Measurements from ENCODE around the gene TRIM54. TPM values are rescaled to one million over a fixed set of nuclear protein-coding genes. Genes with fewer than 3 reads are reported as not detected.
"Not testable (repeated sequence)": the region's sequence is repeated elsewhere in the genome, so short reads cannot be mapped to it uniquely, and the experiment has no call there.

TRIM54 gene
- total RNA-seq, 1 donor from 2014 or later, result not detected

- no peaks in the 10 kb centered on the region for H3K9me3 Mint-ChIP-seq (ENCODE audit: unreplicated experiment)
- H3K4me3 Mint-ChIP-seq (ENCODE audit: unreplicated experiment), result no peak overlapping the region
- no peak for TF ChIP-seq CTCF (IDR thresholded peaks at IDR 0.05; ENCODE audit: unreplicated experiment)
- DNase-seq (ENCODE audit: low spot score), result no peak
- no peaks in the 10 kb centered on the region for H3K27me3 Mint-ChIP-seq (ENCODE audit: unreplicated experiment)
- H3K4me1 Mint-ChIP-seq (ENCODE audit: unreplicated experiment), result peaks cover 6% of the 10 kb centered on the region
- H3K27ac Mint-ChIP-seq (ENCODE audit: unreplicated experiment), result no peak overlapping the region
- H3K36me3 Mint-ChIP-seq (ENCODE audit: low read depth, unreplicated experiment), result peaks cover 5% of the 10 kb centered on the region
These were observed 34.6 kb downstream of the TRIM54 start for GRCh38 chr2:27316655-27317412.

DNA sequence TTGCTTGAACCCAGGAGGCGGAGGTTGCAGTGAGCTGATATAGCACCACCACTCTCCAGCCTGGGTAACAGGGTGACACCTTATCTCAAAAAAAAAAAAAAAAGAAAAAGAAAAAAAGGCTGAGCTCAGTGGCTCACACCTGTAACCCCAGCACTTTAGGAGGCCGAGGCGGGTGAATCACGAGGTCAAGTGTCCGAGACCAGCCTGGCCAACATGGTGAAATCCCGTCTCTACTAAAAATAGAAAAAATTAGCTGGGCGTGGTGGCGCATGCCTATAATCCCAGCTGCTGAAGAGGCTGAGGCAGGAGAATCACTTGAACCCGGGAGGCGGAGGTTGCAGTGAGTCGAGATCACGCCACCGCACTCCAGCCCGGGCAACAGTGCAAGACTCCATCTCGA lies 37.6 kb downstream of the TRIM54 start:
- DNase-seq (ENCODE audit: low spot score); H3K36me3 Mint-ChIP-seq (ENCODE audit: low read depth, unreplicated experiment); H3K27ac Mint-ChIP-seq (ENCODE audit: unreplicated experiment); H3K27me3 Mint-ChIP-seq (ENCODE audit: unreplicated experiment); H3K4me3 Mint-ChIP-seq (ENCODE audit: unreplicated experiment); H3K9me3 Mint-ChIP-seq (ENCODE audit: unreplicated experiment): not testable (repeated sequence)
- H3K4me1 Mint-ChIP-seq (ENCODE audit: unreplicated experiment), result peaks cover 19% of the 10 kb centered on the region

DNA sequence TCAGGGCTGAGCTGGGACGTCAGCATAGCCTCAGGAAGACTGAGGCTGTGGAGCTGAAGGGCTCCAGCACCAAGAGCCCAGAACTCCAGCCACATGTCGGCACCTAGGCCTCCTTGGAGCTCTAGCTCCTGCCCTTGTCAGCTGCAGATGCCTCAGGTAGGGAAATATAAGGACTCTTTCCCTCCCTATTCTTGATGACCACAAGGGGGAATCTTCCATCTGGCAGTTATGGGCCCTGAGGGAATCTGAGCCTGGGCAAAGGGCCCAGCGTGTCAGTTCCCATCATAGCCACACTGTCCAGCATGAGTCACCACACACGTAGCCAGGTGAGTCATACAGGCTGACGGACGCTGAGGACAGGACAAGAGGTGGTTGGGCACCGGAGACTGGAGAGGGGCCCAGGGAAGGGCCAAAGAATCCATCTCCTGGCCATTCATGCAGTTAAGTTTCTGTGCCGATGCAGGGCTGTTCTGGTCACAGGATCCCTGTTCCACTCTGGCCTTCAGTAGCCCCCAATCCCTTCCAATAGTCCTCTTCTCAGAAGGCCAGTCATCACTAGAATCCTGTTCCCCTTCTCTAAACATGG lies 38.8 kb downstream of the TRIM54 start:
- Mint-ChIP-seq H3K36me3 (ENCODE audit: low read depth, unreplicated experiment) (peaks cover 8% of the 10 kb centered on the region), H3K27me3 (ENCODE audit: unreplicated experiment) (peaks cover 4% of the 10 kb centered on the region), H3K27ac (ENCODE audit: unreplicated experiment) (no peak overlapping the region), H3K9me3 (ENCODE audit: unreplicated experiment) (no peaks in the 10 kb centered on the region), H3K4me1 (ENCODE audit: unreplicated experiment) (peaks cover 17% of the 10 kb centered on the region), H3K4me3 (ENCODE audit: unreplicated experiment) (peak overlapping the region; percentile 24)
- peak; percentile 51 for TF ChIP-seq CTCF (IDR thresholded peaks at IDR 0.05; ENCODE audit: unreplicated experiment)
- DNase-seq (ENCODE audit: low spot score), result no peak

DNA sequence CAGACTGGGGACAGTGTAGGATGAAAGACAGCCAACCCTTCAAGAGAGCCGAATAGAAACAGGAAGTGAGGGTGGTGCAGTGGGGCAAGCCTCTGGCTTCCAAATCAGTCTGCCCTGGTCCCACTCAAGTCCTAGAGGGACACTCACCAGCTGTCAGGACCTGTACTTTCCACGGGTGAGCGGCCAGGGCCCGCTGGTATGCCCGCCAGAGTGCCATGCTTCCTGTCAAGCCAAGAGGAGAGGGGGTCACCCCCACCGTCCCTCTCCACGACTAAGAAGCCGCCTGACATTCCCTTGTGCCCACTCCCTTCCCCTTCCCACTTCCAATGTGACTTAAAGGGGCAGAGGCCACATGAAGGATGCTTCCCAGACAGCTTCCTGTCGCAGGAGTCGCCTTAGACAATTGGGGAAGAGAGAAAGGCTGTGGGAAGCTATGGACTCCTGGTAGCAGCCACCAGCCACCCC lies 40.1 kb downstream of the TRIM54 start:
- Mint-ChIP-seq H3K36me3 (ENCODE audit: low read depth, unreplicated experiment) (peaks cover 19% of the 10 kb centered on the region), H3K27me3 (ENCODE audit: unreplicated experiment) (peaks cover 4% of the 10 kb centered on the region), H3K27ac (ENCODE audit: unreplicated experiment) (peak overlapping the region; percentile 100), H3K4me1 (ENCODE audit: unreplicated experiment) (peaks cover 17% of the 10 kb centered on the region), H3K4me3 (ENCODE audit: unreplicated experiment) (peak overlapping the region; percentile 98), H3K9me3 (ENCODE audit: unreplicated experiment) (no peaks in the 10 kb centered on the region)
- no peak for TF ChIP-seq CTCF (IDR thresholded peaks at IDR 0.05; ENCODE audit: unreplicated experiment)
- DNase-seq (ENCODE audit: low spot score), result no peak

GRCh38 chr2:27322766-27323595 lies 40.8 kb downstream of the TRIM54 start, which contains the start of gene MPV17:
Gene MPV17, minus strand, starts transcription at chr2:27323097. Its CDS starts 580 bp downstream, at chr2:27322517.
- Mint-ChIP-seq H3K4me1 (ENCODE audit: unreplicated experiment) (peaks cover 17% of the 10 kb centered on the region), H3K4me3 (ENCODE audit: unreplicated experiment) (peak within 1 kb of the TSS; percentile 98), H3K9me3 (ENCODE audit: unreplicated experiment) (no peaks in the 10 kb centered on the region), H3K36me3 (ENCODE audit: low read depth, unreplicated experiment) (peaks cover 21% of the 10 kb centered on the region), H3K27ac (ENCODE audit: unreplicated experiment) (peak within 1 kb of the TSS; percentile 100), H3K27me3 (ENCODE audit: unreplicated experiment) (peaks cover 4% of the 10 kb centered on the region)
- DNase-seq (ENCODE audit: low spot score), result peak; percentile 79
- no peak for TF ChIP-seq CTCF (IDR thresholded peaks at IDR 0.05; ENCODE audit: unreplicated experiment)
